Endothelial cell (in vitro differentiated cells): ENCODE data around the gene FGF12. TPM values are rescaled to one million over a fixed set of nuclear protein-coding genes. Genes with fewer than 3 reads are reported as not detected.
A peak's percentile ranks its signal among the peaks of the same experiment; 100 is the strongest.
"Not testable (repeated sequence)": the region's sequence is repeated elsewhere in the genome, so short reads cannot be mapped to it uniquely, and the experiment has no call there.

Experiments
- DNase-seq: peaks from one replicate; pipeline ENCODE4 v3.0.0; 2021; ENCODE audit warnings: low spot score
- H3K27ac Mint-ChIP-seq: one replicate; pipeline ENCODE4 v1.8.0; 2021; ENCODE audit warnings: mixed read lengths, inconsistent platforms; ENCODE audit not compliant: unreplicated experiment
- H3K27me3 Mint-ChIP-seq: one replicate; pipeline ENCODE4 v1.8.0; 2021; ENCODE audit warnings: mild to moderate bottlenecking, moderate library complexity, mixed read lengths, inconsistent platforms; ENCODE audit not compliant: unreplicated experiment
- H3K36me3 Mint-ChIP-seq: one replicate; pipeline ENCODE4 v1.8.0; 2021; ENCODE audit warnings: mild to moderate bottlenecking, low read depth, mixed read lengths, inconsistent platforms; ENCODE audit not compliant: unreplicated experiment
- H3K4me1 Mint-ChIP-seq: one replicate; pipeline ENCODE4 v1.8.0; 2021; ENCODE audit warnings: mild to moderate bottlenecking, mixed read lengths, inconsistent platforms; ENCODE audit not compliant: unreplicated experiment
- H3K4me3 Mint-ChIP-seq: one replicate; pipeline ENCODE4 v1.8.0; 2021; ENCODE audit warnings: mild to moderate bottlenecking, mixed read lengths, inconsistent platforms; ENCODE audit not compliant: unreplicated experiment
- H3K9me3 Mint-ChIP-seq: one replicate; pipeline ENCODE4 v1.8.0; 2021; ENCODE audit warnings: mixed read lengths, inconsistent platforms; ENCODE audit not compliant: unreplicated experiment
- CTCF ChIP-seq: fragments of 200-600 bp; sonication (generic); IDR thresholded peaks from one replicate; pipeline ENCODE4 v1.5.0; 2021; ENCODE audit warnings: antibody characterized with exemption; ENCODE audit not compliant: unreplicated experiment
- total RNA-seq: library from RNA; stranded (reverse); fragmentation: NEBNext Ultra II Directional; extraction: Animal tissue kit (Norgen Biotek cat#: 25700); gene quantifications from one replicate; pipeline ENCODE4 v1.2.1, GENCODE V29; 2021; ENCODE audit not compliant: unreplicated experiment

FGF12 gene
- total RNA-seq, 1 donor from 2014 or later, result 19.1 TPM

- Mint-ChIP-seq H3K9me3 (no peaks in the 10 kb centered on the region), H3K36me3 (no peaks in the 10 kb centered on the region), H3K27me3 (no peaks in the 10 kb centered on the region), H3K4me3 (no peak overlapping the region), H3K27ac (no peak overlapping the region), H3K4me1 (no peaks in the 10 kb centered on the region)
- no peak for TF ChIP-seq CTCF
- DNase-seq, result no peak
Observed at GRCh38 chr3:192577271-192577670, 150.1 kb downstream of the FGF12 start.

GRCh38 chr3:192576704-192577103 lies 150.6 kb downstream of the FGF12 start:
- not testable (repeated sequence) for H3K9me3 Mint-ChIP-seq, H3K36me3 Mint-ChIP-seq, H3K4me1 Mint-ChIP-seq, H3K27ac Mint-ChIP-seq, H3K27me3 Mint-ChIP-seq, DNase-seq, H3K4me3 Mint-ChIP-seq

GRCh38 chr3:192575879-192576506 lies 151.3 kb downstream of the FGF12 start:
- H3K36me3 Mint-ChIP-seq, result no peaks in the 10 kb centered on the region
- no peak overlapping the region for H3K4me3 Mint-ChIP-seq
- no peaks in the 10 kb centered on the region for H3K4me1 Mint-ChIP-seq
- DNase-seq, result no peak
- no peak overlapping the region for H3K27ac Mint-ChIP-seq
- no peaks in the 10 kb centered on the region for H3K9me3 Mint-ChIP-seq
- no peaks in the 10 kb centered on the region for H3K27me3 Mint-ChIP-seq
- TF ChIP-seq CTCF, result no peak

GRCh38 chr3:192573240-192573639 lies 154.1 kb downstream of the FGF12 start:
- no peak for DNase-seq
- H3K27ac Mint-ChIP-seq, result no peak overlapping the region
- H3K27me3 Mint-ChIP-seq, result no peaks in the 10 kb centered on the region
- no peaks in the 10 kb centered on the region for H3K36me3 Mint-ChIP-seq
- no peaks in the 10 kb centered on the region for H3K9me3 Mint-ChIP-seq
- TF ChIP-seq CTCF, result no peak
- H3K4me1 Mint-ChIP-seq, result no peaks in the 10 kb centered on the region
- no peak overlapping the region for H3K4me3 Mint-ChIP-seq

- H3K9me3 Mint-ChIP-seq, result no peaks in the 10 kb centered on the region
- no peaks in the 10 kb centered on the region for H3K27me3 Mint-ChIP-seq
- no peak overlapping the region for H3K27ac Mint-ChIP-seq
- no peaks in the 10 kb centered on the region for H3K4me1 Mint-ChIP-seq
- no peaks in the 10 kb centered on the region for H3K36me3 Mint-ChIP-seq
- TF ChIP-seq CTCF, result no peak
- H3K4me3 Mint-ChIP-seq, result peak overlapping the region; percentile 5
- DNase-seq, result no peak
Observed at GRCh38 chr3:192570821-192571791, 156.2 kb downstream of the FGF12 start.
